CD4-positive, alpha-beta T cell treated with Interleukin-15 for 4 hours (primary cell): ENCODE data around the gene KLHL34.

Experiments used
- DNase-seq: peaks from one replicate; pipeline ENCODE4 v3.0.0-alpha.2; 2020; ENCODE audit warnings: low spot score

The KLHL34 gene, protein sequence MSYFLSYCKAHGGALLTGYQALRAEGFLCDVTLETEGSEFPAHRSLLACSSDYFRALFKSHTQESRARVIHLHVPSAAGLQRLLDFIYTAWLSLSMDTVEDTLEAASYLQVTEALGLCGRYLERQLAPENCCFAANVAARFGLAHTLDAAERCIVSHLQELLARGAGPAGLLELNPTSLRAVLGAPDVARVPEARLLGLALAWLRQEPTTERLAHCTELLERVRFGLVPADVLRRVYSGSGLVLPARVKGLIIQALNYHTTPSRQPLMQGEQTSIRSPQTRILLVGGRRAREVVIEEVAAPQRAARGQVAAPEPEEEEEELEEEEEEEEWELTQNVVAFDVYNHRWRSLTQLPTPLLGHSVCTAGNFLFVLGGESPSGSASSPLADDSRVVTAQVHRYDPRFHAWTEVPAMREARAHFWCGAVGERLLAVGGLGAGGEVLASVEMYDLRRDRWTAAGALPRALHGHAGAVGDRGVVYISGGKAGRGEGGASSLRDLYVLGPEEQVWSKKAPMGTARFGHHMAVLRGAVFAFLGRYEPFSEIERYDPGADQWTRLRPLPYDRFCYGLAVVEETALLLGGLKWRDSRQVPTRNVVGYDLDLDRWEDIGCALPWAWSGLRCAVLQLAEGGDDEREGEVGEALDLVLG

DNA sequence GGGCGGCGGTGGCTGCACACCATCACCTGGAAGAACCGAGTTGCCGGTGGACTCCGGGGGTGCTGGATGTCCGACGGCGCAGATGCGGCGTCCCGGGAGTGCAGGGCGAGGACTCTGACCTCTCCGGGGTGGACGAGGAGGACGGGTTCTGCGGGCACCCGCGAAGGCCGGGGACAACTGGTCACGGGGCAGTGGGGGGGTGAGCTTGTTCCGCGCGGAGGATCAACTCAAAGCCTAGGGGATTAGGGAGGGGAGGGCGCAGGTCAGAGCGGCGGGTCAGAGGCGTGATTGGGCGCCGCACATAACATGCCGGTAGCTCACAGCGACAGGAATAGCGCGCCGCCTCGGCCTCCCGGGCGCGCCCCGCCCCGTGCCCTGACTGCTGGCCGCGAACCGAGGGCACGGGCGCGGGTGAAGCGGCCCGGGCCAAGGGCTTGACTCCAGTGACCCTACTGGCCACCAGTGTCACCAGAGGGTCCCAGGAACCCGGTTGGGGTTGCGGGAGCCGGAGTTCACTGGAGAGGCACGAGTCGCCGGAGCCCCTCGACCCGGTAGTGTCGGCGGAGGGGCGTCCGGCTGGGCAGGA is at the start of gene KLHL34:
KLHL34 (minus strand) TSS at position 179 of the 586 bp plus-strand sequence. CDS start 542 bp downstream, outside the sequence.
- DNase-seq = no peak

DNA sequence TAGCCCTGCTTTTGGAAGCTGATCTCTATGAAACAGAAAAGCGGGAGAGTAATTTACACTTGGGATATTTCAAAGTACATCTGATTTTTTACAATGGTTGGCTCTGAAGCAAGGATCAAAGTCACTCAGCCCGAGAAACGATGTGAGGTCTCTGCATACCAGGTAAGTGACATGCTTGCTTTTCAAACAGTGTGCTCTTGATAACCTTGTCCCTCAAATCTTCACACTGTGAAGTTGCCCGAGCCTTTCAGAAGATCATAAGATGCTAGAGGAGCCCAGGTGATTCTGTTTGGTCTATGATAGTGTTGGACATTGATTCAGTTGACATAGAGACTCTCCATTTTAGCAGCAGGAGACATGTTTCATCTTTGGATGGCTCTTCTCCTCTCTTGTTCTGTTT is 47.1 kb upstream of the KLHL34 start:
- DNase-seq = no peak

DNA sequence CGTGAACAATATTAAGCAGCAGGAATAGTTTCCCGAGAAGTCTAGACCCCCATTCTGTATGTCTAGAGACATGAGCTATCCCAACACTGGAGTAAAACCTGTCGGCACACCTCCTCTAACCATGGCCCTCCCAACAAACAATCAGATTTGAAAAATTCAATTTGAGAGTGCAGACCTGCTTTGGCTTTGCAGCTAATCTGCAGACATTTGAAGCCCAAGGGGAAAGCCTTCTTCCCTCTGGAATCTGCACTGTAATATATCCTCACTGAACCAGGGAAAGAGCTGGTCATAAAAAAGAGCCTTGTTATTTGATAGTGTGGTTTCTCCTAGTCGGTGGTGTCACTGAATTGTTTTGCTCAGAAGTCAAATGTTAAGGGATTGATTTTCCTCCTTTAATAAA is 44.6 kb upstream of the KLHL34 start:
- DNase-seq = no peak

DNA sequence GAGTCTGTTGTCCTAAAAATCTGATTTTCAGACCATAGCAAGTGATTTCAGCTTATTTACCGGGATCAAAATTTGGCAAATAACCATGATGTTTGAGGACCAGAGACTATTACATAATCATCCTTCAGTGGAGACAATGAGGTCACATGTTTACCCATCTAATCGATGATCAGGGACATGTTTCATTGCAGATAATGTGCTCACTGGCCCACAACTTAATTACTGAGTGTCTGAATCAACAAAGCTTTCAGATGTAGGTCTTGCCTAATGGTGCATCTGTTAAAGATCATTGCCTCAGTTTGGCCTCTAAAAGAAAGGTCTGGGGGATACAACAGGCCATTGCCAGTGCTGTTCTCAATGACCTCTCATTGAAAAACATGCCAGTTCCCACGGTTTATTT is 42.8 kb upstream of the KLHL34 start:
- DNase-seq = no peak

DNA sequence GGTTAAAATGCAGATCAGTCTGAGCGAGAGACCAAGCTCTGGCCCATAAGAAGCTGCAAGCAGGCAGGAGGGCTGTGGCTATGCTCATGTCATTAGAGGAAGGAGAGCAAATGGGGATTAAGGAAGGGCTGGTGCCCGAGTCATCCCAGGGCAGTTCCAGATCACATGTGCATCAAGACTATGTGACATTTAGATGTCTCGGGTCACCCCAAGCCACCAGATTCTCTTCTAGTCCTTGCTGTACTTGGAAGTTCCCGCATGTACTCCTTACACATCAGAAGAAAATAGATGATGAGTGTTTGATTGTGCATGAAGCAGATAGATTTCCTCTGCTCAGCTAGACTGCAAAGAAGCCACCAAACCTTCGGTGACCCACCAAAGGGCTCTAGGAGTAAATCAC is 42.1 kb upstream of the KLHL34 start:
- no peak for DNase-seq

DNA sequence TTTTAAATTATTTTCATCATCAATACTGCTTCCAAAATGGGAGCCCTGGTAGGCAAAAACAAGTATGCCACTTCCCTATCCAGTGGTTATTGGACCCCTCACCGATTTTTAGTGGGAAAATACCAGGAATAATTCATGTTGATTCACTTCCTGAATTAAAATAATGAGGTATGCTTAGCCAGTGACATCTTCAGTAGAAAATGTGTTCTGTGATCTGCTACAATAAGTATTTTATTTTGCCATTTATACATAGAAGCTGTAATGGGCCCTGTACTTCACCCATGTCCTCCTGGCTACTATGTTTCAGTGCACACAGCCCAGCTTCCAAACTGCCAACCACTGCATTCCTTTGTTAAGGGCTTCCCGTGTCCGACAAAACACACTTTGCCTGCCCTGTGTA is 41.0 kb upstream of the KLHL34 start:
- no peak for DNase-seq

DNA sequence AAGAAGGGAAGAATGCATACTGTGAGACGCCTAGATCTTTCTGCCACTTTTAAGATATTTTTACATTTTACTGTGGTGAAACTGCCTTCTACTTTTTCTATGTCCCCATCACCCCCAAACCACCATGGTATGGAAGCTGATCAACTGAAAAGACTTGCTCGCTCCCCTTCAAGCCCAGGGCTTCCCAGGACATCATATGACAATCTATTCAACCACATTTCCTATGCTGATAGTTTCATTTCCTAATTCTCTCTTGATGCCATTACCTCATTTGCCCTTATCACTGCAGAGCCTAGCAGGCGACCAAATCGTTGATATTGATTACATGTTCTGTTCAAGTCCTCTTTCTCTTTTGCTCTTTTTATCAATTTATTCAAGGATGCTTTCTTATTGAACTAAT is 40.1 kb upstream of the KLHL34 start:
- no peak for DNase-seq

DNA sequence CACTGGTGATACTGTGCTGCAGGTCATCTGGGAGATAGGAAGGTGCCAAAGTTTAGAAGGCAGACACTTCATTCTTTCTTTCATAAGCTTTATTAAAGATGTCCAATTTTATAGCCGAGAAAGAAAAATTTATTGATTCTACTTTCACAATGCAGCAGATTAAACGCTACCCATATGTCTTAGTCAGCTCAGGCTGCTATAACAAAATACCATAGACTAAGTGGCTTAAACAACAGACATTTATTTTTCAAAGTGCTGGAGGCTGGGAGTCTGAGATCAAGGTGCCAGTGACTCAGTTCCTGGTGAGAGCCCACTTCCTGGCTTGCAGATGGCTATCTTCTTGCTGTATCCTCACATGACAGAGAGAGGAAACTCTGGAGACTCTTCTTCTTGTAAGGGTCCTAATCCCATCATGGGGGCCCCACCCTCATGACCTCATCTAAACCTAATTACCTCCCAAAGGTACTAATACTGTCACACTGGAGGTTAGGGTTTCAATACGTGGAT is 33.4 kb upstream of the KLHL34 start:
- DNase-seq = no peak

DNA sequence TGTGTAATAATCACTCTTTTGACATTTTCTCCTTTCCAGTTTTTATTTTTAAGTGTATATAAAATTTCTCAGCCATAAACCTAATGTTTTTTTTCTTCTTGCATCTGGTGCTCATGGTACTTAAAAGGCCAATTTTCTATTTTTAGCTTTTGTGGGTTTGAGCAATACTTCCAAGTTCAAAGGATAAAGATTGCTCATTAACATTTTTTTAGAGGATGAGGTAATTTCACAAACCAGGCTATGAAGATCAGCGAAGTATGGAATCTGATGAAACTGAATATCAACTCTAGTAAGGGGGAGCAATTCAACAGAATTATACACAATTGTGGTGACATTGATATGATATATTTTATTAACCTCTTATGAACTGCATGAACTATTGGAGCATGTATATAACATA is 25.8 kb upstream of the KLHL34 start:
- no peak for DNase-seq

DNA sequence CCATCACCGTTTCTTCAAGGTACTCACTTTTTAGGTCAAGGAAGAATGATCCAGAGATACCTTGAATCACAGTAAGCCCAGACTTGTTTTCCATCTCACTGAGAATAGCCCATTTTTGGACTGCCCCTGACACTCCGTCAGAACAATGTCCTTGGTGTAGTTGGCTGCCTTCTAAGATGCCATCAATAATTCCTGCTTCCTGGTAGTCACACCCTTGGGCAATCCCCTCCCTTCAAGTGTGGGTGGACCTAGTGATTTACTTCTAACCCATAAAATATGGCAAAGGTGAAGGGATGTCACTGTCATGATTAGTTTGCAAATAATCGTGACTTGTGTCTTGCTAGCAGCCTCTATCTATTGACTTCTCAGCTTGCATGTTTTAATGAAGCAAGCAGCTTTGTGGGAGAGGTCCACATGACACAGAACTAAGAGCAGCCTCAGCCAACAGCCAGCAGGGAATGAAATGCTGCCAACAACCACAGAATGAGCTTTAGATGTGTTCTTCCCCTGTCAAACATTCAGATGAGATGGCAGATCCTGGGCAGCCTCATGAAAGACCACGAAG is 20.0 kb upstream of the KLHL34 start:
- DNase-seq = no peak

DNA sequence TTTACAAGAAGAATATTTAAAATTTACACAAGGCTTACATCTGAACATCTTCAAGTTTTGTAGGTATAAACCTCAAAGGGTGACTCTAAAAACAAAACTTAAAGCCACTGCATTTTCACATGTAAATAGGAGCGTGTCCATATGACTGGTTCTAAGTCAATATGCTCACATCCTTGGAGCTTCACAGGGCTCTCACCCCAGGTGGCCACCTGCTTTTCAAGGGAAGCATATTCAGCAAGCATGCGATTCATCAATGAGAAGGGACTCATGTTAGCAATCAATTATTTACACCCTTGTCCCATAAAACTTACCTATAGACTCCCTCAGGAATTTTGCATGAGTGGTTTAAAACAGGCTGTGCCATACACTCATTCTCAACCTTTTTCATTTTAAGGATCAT is 17.8 kb upstream of the KLHL34 start:
- DNase-seq = no peak

DNA sequence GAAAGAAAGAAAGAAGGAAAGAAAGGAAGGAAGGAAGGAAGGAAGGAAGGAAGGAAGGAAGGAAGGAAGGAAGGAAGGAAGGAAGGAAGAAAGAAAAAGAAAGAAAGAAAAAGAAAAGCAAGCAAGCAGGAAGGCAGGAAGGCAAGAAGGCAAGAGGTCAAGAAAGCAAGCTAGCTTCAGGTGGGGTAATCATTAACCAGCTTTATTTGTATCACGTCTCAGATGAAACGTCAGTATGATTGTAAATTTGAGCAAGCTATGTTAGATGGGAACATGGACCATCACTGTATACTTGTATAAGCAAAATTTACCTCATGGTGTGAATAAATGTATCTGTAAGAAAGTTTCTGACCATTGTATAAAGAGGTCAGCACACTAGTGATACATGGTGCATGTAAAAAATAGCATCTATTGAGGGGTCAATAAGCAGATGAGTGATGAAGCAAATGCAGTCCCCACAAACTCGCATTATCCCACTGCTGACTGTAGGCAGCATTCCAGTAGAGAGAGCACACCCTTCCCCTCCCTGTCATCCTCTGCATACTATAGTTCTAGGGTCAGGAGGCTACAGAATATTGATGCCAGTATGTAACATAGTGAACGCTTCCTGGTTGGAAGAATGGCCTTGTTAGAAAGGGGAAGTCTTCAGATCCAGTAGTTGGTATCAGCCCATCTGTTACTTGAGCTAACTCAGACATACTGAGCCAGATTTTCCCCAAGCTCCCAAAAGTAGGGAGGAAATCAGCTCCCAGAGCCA is 16.5 kb upstream of the KLHL34 start:
- DNase-seq = no peak

DNA sequence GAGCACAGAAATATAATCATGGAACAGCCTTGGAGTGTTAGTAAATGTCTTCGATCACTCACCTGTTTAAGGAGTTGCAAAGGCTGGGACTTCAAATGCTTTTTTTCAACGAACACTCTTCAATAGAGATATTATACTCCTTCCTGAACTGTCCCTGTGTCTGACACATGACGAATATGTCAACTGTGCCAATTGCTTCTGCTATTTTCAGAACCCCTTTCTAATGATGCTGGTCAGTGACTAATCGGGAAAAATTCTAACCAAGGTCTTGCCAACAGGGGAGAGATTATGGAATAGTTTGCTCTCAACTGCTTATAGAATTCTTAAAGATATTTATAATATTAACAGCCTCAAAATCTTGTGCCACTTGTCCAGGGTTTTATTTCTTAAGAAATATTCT is 8.5 kb upstream of the KLHL34 start:
- DNase-seq = no peak

DNA sequence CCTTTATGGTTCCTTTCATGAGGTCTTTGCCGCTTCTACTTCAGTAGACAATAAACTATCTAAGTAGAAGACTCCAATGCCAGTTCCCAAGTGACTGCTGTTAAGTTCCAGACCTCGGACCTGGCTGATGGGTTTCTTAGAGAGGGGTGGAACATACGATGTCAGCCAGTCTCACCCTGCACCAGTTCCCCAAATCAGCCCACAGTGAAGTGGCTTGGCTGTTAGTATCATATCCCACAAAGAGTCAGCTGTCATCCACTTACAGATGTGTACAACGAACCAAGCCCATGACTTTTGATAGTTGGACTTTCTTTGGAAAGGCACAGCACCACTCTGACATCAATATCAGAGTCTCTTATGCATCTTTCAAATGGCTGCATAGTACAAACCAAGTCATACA is 8.1 kb upstream of the KLHL34 start:
- DNase-seq = no peak

DNA sequence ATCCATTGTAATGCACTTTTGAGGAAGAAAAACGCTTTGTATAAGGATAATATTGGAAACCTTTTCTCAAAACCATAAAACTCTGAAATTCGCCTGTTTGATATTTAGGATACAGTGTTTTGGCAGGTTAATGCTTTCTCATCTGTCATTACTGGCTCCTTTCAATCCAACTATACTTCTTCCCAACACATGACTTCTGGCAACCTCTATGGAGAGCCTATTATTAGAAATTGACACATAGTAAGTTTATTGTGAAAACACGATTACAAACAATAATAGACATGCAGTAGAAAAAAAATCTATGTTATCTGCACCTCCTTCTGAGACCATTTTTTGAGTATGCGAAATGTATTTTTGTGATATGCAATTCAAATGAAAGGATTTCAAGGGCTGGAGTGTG is 4.6 kb upstream of the KLHL34 start:
- DNase-seq = no peak

DNA sequence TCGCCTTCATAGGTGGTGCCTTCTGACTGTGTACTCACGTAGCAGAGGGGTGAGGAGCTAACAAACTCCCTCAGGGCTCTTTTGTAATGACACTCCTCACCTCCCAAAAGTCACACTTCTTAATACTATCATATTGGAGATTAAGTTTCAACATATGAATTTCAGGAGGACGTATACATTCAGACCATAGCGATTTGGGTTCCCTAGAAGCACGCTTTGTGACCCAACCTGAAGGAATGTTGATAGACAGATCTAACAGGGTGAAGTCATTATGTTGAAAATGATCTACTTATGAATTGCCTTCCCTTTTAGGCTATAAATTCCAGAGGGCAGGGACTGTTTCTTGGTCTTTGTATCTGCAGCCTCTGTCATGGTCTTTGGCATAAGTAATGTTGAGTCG is 3.2 kb upstream of the KLHL34 start:
- no peak for DNase-seq

DNA sequence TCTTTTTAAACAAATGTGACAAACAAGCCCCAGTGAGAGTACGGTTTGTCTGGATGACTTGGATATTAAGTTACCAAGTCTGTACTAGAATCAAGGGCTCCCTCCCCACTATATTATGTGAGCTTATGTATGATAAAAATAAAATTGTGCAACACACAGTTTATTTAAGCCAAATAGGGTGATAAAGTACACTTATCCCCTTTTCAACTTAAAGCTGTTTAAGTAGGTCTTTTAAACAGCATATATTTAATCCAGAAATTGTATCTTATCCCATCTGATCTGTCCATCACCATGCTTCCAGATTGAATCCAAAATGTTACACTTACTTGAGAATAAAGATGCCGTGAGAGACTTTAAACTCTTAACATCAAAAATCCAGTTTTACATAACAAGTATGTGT is 2.0 kb upstream of the KLHL34 start:
- no peak for DNase-seq

DNA sequence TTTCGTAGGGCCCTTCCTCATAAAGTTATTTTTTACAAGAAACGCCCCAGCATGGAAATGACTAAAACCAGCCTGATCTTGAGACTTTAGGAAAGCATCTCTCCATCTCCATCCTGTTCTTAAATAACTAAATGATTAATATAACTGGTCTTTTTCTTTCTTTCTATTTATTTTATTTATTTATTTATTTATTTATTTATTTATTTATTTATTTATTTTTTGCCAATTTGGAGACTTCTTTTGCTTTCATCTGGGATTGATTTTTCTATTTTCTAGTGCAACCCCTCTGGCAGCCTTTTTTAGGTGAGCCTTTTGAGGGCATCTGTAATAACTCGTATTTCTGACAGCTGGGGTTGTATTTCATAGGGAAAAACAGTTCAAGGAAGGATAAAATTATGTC is 1.2 kb upstream of the KLHL34 start:
- no peak for DNase-seq

DNA sequence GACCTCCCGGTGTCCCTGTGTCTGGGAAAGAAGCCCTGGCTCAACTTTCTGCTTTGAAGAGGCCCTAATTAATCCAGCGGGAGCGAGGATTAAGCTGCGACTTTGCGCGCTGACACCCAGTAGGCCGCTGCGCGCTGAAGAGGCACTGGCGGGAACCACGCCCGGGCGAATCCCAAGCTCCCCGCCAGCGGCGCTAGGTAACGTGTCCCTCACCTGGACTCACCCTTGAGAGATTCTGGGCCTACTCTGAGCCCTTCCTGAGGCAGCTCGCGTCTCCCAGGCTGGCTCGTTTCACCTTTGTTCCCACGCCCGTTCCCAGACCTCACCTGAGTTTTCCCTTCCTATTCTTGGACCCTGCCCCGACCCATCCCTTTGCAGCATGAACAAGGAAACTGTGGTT is 616 bp upstream of the KLHL34 start:
- no peak for DNase-seq

DNA sequence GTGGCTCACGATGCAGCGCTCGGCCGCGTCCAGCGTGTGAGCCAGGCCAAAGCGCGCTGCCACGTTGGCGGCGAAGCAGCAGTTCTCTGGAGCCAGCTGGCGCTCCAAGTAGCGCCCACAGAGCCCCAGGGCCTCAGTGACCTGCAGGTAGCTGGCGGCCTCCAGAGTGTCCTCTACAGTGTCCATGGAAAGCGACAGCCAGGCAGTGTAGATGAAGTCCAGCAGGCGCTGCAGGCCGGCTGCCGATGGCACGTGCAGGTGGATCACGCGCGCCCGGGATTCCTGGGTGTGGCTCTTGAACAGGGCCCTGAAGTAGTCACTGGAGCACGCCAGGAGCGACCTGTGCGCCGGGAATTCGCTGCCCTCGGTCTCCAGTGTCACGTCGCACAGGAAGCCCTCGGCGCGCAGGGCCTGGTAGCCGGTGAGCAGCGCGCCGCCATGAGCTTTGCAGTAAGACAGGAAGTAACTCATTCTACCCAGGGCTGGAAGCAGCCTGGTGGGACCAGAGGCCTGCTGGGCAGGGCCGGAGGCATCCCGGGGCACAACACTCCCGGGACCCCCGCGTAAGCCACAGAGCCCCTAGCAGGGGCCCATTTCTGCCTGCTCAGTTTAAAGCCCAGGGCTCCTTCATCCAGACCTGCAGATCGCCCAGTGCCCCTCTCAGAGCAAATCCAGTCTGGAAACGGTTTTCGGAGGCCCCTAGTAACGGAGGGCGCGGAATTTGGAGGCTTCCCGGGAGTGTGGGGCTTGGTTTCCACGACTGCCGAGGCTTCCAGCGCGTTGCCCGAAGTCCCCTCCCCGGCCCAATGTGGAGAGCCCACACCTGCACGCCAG is 595 bp downstream of the KLHL34 start:
- no peak for DNase-seq

DNA sequence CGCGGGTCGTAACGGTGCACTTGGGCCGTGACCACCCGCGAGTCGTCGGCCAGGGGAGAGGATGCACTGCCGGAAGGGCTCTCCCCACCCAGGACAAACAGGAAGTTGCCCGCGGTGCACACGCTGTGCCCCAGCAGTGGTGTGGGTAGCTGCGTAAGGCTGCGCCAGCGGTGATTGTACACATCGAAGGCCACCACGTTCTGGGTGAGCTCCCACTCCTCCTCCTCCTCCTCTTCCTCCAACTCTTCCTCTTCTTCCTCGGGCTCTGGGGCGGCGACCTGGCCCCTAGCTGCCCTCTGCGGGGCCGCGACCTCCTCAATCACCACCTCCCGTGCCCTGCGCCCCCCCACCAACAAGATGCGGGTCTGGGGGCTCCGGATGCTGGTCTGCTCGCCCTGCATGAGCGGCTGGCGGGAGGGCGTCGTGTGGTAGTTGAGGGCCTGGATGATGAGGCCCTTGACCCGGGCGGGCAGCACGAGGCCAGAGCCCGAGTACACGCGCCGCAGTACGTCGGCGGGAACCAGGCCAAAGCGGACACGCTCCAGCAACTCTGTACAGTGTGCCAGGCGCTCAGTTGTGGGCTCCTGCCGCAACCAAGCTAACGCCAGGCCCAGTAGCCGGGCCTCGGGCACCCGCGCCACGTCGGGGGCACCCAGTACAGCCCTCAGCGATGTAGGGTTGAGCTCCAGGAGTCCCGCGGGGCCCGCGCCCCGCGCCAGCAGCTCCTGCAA is 1.4 kb downstream of the KLHL34 start:
- no peak for DNase-seq
